IMR-90 (cell line): ENCODE measurements around the gene RNF130.

Source experiments
- CTCF ChIP-seq: conservative IDR thresholded peaks from 2 replicates; pipeline ENCODE4 v1.5.1; 2012; ENCODE audit warnings: mild to moderate bottlenecking, low read depth, low read length, improper control_type of control experiment
- MAFK ChIP-seq: IDR thresholded peaks from 2 replicates; pipeline ENCODE4 v1.6.1; 2012; ENCODE audit warnings: low read depth, low read length, improper control_type of control experiment
- POLR2A ChIP-seq: IDR thresholded peaks from 2 replicates; pipeline ENCODE4 v1.6.1; 2012; ENCODE audit warnings: mild to moderate bottlenecking, low read depth, low read length
- TF ChIP-seq, protein P1 (sequence below): fragments of 150-350 bp; IDR thresholded peaks from 2 replicates; pipeline ENCODE4 v1.6.1; 2017; ENCODE audit warnings: mild to moderate bottlenecking, antibody characterized with exemption, low read length, low read depth

- TF ChIP-seq CTCF (no peak), MAFK (no peak), POLR2A (no peak)
- TF ChIP-seq, protein P1, sequence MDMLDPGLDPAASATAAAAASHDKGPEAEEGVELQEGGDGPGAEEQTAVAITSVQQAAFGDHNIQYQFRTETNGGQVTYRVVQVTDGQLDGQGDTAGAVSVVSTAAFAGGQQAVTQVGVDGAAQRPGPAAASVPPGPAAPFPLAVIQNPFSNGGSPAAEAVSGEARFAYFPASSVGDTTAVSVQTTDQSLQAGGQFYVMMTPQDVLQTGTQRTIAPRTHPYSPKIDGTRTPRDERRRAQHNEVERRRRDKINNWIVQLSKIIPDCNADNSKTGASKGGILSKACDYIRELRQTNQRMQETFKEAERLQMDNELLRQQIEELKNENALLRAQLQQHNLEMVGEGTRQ, result no peak
Observed at GRCh38 chr5:180021900-180022299, 49.7 kb downstream of the RNF130 start.
